NB4 (cell line): ENCODE measurements around the gene GPD1L.

Experiments
- CTCF ChIP-seq: IDR thresholded peaks from one replicate; pipeline ENCODE4 v1.5.1; 2012; ENCODE audit warnings: low read depth, low read length
- MAX ChIP-seq: IDR thresholded peaks from 2 replicates; pipeline ENCODE4 v1.6.1; 2011; ENCODE audit warnings: low read depth, low read length
- MYC ChIP-seq: IDR thresholded peaks from 2 replicates; pipeline ENCODE4 v1.6.1; 2011; ENCODE audit warnings: low read depth, low read length
- POLR2A ChIP-seq: IDR thresholded peaks from 2 replicates; pipeline ENCODE4 v1.6.1; 2011; ENCODE audit warnings: mild to moderate bottlenecking; ENCODE audit not compliant: insufficient read length; ENCODE audit errors: extremely low read depth

- no peak for TF ChIP-seq CTCF
- no peak for TF ChIP-seq POLR2A
- TF ChIP-seq MAX, result no peak
- no peak for TF ChIP-seq MYC
Observed at GRCh38 chr3:32113981-32114545, 7.6 kb downstream of the GPD1L start.
